K562 (cell line): ENCODE data around the gene CRB2. TPM values are rescaled to one million over a fixed set of nuclear protein-coding genes. Genes with fewer than 3 reads are reported as not detected.

Experiments
- FOXK1 ChIP-seq: sonication (generic); formaldehyde crosslinking; IDR thresholded peaks from 2 replicates; pipeline ENCODE4 v1.8.0; 2022; ENCODE audit warnings: missing genetic modification reagents, mild to moderate bottlenecking, borderline replicate concordance
- FOXO4 ChIP-seq: fragments of 450-650 bp; formaldehyde crosslinking; IDR thresholded peaks from 2 replicates; pipeline ENCODE4 v1.4.0; 2020; ENCODE audit warnings: mild to moderate bottlenecking, moderate library complexity
- GABPA ChIP-seq: fragments of 200-800 bp; sonication (Bioruptor generic); conservative IDR thresholded peaks from 2 replicates; pipeline ENCODE4 v1.6.1; 2016; ENCODE audit warnings: low read depth, missing genetic modification characterization, missing compliant biosample characterization
- NR0B1 ChIP-seq: fragments of 450-650 bp; IDR thresholded peaks from one replicate; pipeline ENCODE4 v1.6.1; 2018; ENCODE audit warnings: mild to moderate bottlenecking, moderate library complexity; ENCODE audit not compliant: partially characterized antibody
- RUNX1 ChIP-seq: sonication (generic); IDR thresholded peaks from 2 replicates; pipeline ENCODE4 v1.6.1; 2016; ENCODE audit warnings: antibody characterized with exemption, low read depth
- TFAM ChIP-seq: fragments of 250-450 bp; sonication (Bioruptor Pico); conservative IDR thresholded peaks from 2 replicates; pipeline ENCODE4 v1.5.0; 2021; ENCODE audit warnings: mild to moderate bottlenecking, moderate library complexity
- polyA plus RNA-seq, 8 experiments: library from polyadenylated mRNA; depleted of rRNA in 4 of 8; stranded (reverse) in 5 of 8; unstranded in 3 of 8; fragments of >200 nt; fragmentation: Nextera tagmentation in 2 of 8; fragmentation: Illumina TruSeq in 1 of 8; extraction: Ambion mirVana in 2 of 8; extraction: Trizol in 1 of 8; gene quantifications; 2 replicates each; pipeline versions ENCODE4 v1.2.1 to v1.2.3, GENCODE V29; 2011 to 2014; ENCODE audit warnings: inconsistent platforms in 1 of 8, missing spikeins in 1 of 8
- total RNA-seq, 7 experiments: library from RNA; depleted of rRNA in 6 of 7; stranded (reverse); fragments of >200 nt in 6 of 7; fragmentation: Illumina TruSeq in 2 of 7; extraction: Trizol in 2 of 7; gene quantifications; 2 replicates each; pipeline versions ENCODE4 v1.2.1 to v1.2.3, GENCODE V29; 2011 to 2021; ENCODE audit warnings: low replicate concordance in 1 of 7

CRB2 gene
- total and polyA plus RNA-seq, 9 of the 15 experiments (the other 6 are each of a cell fraction or from before 2014, with no cell fraction given): 0.13 to 1.2 (median 0.25) TPM; not detected in 2

DNA sequence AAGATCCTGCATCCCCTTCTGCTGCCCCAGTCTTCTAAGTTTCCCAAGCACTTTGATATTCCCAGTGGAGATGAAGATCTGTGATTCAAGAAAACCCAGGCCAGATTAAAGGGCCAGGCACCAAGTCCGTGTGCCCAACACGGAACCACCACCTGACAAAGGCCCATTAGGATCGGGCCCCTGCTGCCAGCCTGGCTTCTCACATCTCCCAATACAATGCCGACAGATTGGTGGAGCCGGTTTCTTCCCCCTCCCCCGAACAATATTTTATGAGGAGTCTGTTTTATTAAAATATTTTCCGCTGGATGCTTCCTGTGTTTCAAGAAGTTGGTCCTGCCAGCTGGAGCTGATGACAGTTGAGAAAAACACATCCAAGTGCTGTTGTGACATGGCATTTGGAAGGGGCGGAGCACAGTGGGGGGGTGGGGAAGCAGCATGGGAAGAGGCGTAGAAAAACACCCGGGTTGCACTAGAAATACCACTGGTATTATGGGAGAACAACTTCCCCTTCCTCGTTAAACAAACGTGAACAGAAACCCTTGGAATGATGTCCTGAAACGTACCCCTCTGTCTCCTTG is 45.0 kb downstream of the CRB2 start (continued):
- TF ChIP-seq NR0B1: no peak
- no peak for TF ChIP-seq RUNX1
- no peak for TF ChIP-seq TFAM (CRISPR knock-in tag)
- TF ChIP-seq GABPA (tag): no peak
- TF ChIP-seq FOXK1 (CRISPR knock-in tag): no peak
- TF ChIP-seq FOXO4: no peak
